Parathyroid adenoma (tissue), 2 donors: ENCODE data around the gene RPL22.

Experiments
- H2AFZ ChIP-seq: fragments of 300-600 bp; sonication (generic); one replicate; pipeline ENCODE4 v1.7.0; 2017; ENCODE audit warnings: antibody characterized with exemption, mild to moderate bottlenecking
- H3K27ac ChIP-seq: fragments of 300-600 bp; sonication (generic); one replicate; pipeline ENCODE4 v1.7.0; 2017
- H3K27me3 ChIP-seq: fragments of 300-600 bp; sonication (generic); one replicate; pipeline ENCODE4 v1.7.0; 2017; ENCODE audit warnings: low read length; ENCODE audit not compliant: control insufficient read depth, insufficient read depth
- H3K36me3 ChIP-seq: fragments of 300-600 bp; sonication (generic); one replicate; pipeline ENCODE4 v1.7.0; 2017; ENCODE audit warnings: low read length; ENCODE audit not compliant: control insufficient read depth, insufficient read depth
- H3K4me1 ChIP-seq: fragments of 300-600 bp; sonication (generic); one replicate; pipeline ENCODE4 v1.7.0; 2017; ENCODE audit warnings: control low read depth
- H3K4me2 ChIP-seq: fragments of 300-600 bp; sonication (generic); one replicate; pipeline ENCODE4 v1.7.0; 2017; ENCODE audit warnings: low read length
- H3K4me3 ChIP-seq: fragments of 300-600 bp; sonication (generic); one replicate; pipeline ENCODE4 v1.7.0; 2017; ENCODE audit warnings: low read depth, low read length
- H3K79me2 ChIP-seq: fragments of 300-600 bp; sonication (generic); one replicate; pipeline ENCODE4 v1.7.0; 2017; ENCODE audit warnings: control low read depth
- H3K9ac ChIP-seq: fragments of 300-600 bp; sonication (generic); one replicate; pipeline ENCODE4 v1.7.0; 2017; ENCODE audit warnings: mild to moderate bottlenecking
- H3K9me3 ChIP-seq: fragments of 300-600 bp; sonication (generic); one replicate; pipeline ENCODE4 v1.7.0; 2017; ENCODE audit warnings: low read length; ENCODE audit not compliant: control insufficient read depth
- TF ChIP-seq, protein P1 (sequence below): fragments of 300-600 bp; sonication (generic); IDR thresholded peaks from one replicate; pipeline ENCODE4 v1.7.0; 2017; ENCODE audit warnings: antibody characterized with exemption, mild to moderate bottlenecking
- donor health status: primary hyperparathyroidism.

The RPL22 gene

DNA sequence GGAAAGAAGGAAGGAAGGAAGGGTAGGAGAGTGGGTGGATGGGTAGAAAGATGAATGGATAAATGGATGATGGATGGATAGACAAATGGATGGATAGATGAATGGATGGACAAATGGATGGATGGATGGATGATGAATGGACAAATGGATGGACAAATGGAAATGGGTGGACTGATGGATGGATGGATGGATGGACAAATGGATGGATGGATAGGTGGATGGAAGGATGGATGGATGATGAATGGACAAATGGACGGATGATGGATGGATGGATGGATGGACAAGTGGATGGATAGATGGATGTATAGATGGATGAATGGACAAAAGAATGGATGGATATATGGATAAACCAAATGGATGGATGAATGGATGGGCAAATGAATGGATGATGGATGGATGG is 49.8 kb downstream of the RPL22 start:
- Histone ChIP-seq H2AFZ (no peak overlapping the region), H3K4me2 (no peak overlapping the region), H3K36me3 (no peaks in the 10 kb centered on the region), H3K4me1 (no peaks in the 10 kb centered on the region), H3K4me3 (no peak overlapping the region), H3K9me3 (no peaks in the 10 kb centered on the region), H3K9ac (no peak overlapping the region), H3K27ac (no peak overlapping the region), H3K79me2 (no peaks in the 10 kb centered on the region), H3K27me3 (no peaks in the 10 kb centered on the region)
- TF ChIP-seq, protein P1, sequence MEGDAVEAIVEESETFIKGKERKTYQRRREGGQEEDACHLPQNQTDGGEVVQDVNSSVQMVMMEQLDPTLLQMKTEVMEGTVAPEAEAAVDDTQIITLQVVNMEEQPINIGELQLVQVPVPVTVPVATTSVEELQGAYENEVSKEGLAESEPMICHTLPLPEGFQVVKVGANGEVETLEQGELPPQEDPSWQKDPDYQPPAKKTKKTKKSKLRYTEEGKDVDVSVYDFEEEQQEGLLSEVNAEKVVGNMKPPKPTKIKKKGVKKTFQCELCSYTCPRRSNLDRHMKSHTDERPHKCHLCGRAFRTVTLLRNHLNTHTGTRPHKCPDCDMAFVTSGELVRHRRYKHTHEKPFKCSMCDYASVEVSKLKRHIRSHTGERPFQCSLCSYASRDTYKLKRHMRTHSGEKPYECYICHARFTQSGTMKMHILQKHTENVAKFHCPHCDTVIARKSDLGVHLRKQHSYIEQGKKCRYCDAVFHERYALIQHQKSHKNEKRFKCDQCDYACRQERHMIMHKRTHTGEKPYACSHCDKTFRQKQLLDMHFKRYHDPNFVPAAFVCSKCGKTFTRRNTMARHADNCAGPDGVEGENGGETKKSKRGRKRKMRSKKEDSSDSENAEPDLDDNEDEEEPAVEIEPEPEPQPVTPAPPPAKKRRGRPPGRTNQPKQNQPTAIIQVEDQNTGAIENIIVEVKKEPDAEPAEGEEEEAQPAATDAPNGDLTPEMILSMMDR, result no peak

- H3K36me3 ChIP-seq, result no peaks in the 10 kb centered on the region
- no peak overlapping the region for H3K27ac ChIP-seq
- no peak overlapping the region for H3K9ac ChIP-seq
- H3K4me2 ChIP-seq, result no peak overlapping the region
- no peaks in the 10 kb centered on the region for H3K27me3 ChIP-seq
- TF ChIP-seq, protein P1, result no peak
- H2AFZ ChIP-seq, result no peak overlapping the region
- no peaks in the 10 kb centered on the region for H3K9me3 ChIP-seq
- no peaks in the 10 kb centered on the region for H3K4me1 ChIP-seq
- no peak overlapping the region for H3K4me3 ChIP-seq
- no peaks in the 10 kb centered on the region for H3K79me2 ChIP-seq
Measured at GRCh38 chr1:6148497-6149241, 50.7 kb downstream of the RPL22 start.

GRCh38 chr1:6145864-6146410 is 53.5 kb downstream of the RPL22 start:
- no peaks in the 10 kb centered on the region for H3K27me3 ChIP-seq
- no peaks in the 10 kb centered on the region for H3K36me3 ChIP-seq
- H3K9me3 ChIP-seq, result no peaks in the 10 kb centered on the region
- no peak overlapping the region for H3K27ac ChIP-seq
- H3K4me2 ChIP-seq, result no peak overlapping the region
- H3K4me1 ChIP-seq, result no peaks in the 10 kb centered on the region
- H2AFZ ChIP-seq, result no peak overlapping the region
- no peaks in the 10 kb centered on the region for H3K79me2 ChIP-seq
- TF ChIP-seq, protein P1, result no peak
- H3K4me3 ChIP-seq, result no peak overlapping the region
- no peak overlapping the region for H3K9ac ChIP-seq

- Histone ChIP-seq H3K9me3 (no peaks in the 10 kb centered on the region), H3K27me3 (no peaks in the 10 kb centered on the region), H3K9ac (no peak overlapping the region), H3K27ac (no peak overlapping the region), H3K79me2 (no peaks in the 10 kb centered on the region), H3K36me3 (no peaks in the 10 kb centered on the region), H3K4me2 (no peak overlapping the region), H2AFZ (no peak overlapping the region), H3K4me1 (no peaks in the 10 kb centered on the region), H3K4me3 (no peak overlapping the region)
- TF ChIP-seq, protein P1, result no peak
Measured at GRCh38 chr1:6145396-6145750, 54.0 kb downstream of the RPL22 start.
